Measurements from ENCODE around the gene SEMA3B.
"Not testable (repeated sequence)": the region's sequence is repeated elsewhere in the genome, so short reads cannot be mapped to it uniquely, and the experiment has no call there.

SEMA3B gene

GRCh38 chr3:50260027-50260941, 8.7 kb upstream of the SEMA3B start:
- peak; percentile 72 to 85 for DNase-seq

GRCh38 chr3:50260942-50261441, 8.0 kb upstream of the SEMA3B start:
- no peak for DNase-seq

- DNase-seq: no peak
These were observed 7.4 kb upstream of the SEMA3B start for GRCh38 chr3:50261505-50261904.

- not testable (repeated sequence) for DNase-seq
These were observed 6.7 kb upstream of the SEMA3B start for GRCh38 chr3:50262200-50262599.

- DNase-seq: no peak
These were observed 6.2 kb upstream of the SEMA3B start for GRCh38 chr3:50262778-50263177.

- DNase-seq: no peak
These were observed 5.2 kb upstream of the SEMA3B start for GRCh38 chr3:50263478-50264382.

GRCh38 chr3:50264383-50264963, 4.5 kb upstream of the SEMA3B start:
- DNase-seq: no peak

GRCh38 chr3:50264964-50265485, 3.9 kb upstream of the SEMA3B start:
- no peak for DNase-seq

GRCh38 chr3:50265571-50265970, 3.4 kb upstream of the SEMA3B start:
- no peak for DNase-seq

- no peak for DNase-seq
These were observed 2.9 kb upstream of the SEMA3B start for GRCh38 chr3:50266017-50266416.

GRCh38 chr3:50266836-50267235, 2.1 kb upstream of the SEMA3B start:
- DNase-seq: no peak

- no peak for DNase-seq
These were observed 1.6 kb upstream of the SEMA3B start for GRCh38 chr3:50267280-50267913.

- no peak for DNase-seq
These were observed 671 bp upstream of the SEMA3B start for GRCh38 chr3:50268276-50268675.

- DNase-seq: no peak
These were observed 513 bp downstream of the SEMA3B start for GRCh38 chr3:50269460-50269859.

GRCh38 chr3:50269977-50270413, 1.0 kb downstream of the SEMA3B start:
- no peak for DNase-seq

- no peak for DNase-seq
These were observed 1.7 kb downstream of the SEMA3B start for GRCh38 chr3:50270422-50271224.

GRCh38 chr3:50271314-50271936, 2.5 kb downstream of the SEMA3B start:
- no peak for DNase-seq

GRCh38 chr3:50272538-50272910, 3.6 kb downstream of the SEMA3B start:
- not testable (repeated sequence) for DNase-seq

- peak; percentile 70 to 71 for DNase-seq
These were observed 4.2 kb downstream of the SEMA3B start for GRCh38 chr3:50272911-50273688.

- DNase-seq: no peak
These were observed 4.7 kb downstream of the SEMA3B start for GRCh38 chr3:50273689-50274065.
